HCT116 (cell line): ENCODE data around the gene COA8. TPM values are rescaled to one million over a fixed set of nuclear protein-coding genes. Genes with fewer than 3 reads are reported as not detected.
"Not testable (repeated sequence)": the region's sequence is repeated elsewhere in the genome, so short reads cannot be mapped to it uniquely, and the experiment has no call there.

Source experiments
- ATAC-seq: fragments of 200-7000 bp; cut with Tn5 transposase; 2 replicates; pipeline ENCODE4 v1.9.1; 2020; ENCODE audit warnings: mild to moderate bottlenecking, moderate library complexity
- BruUV-seq: library from RNA; stranded (reverse); fragments of 400-500 nt; replicated peaks from 2 replicates; lab custom pipeline; 2021; lab: Mats Ljungman, UMichigan
- CTCF ChIA-PET: fragments of 300-600 bp; sonication (Branson Sonifier 250); formaldehyde crosslinking; loops from one replicate; lab custom pipeline; 2021; ENCODE audit warnings: antibody characterized with exemption; lab: Charles Lee
- POLR2A ChIA-PET: fragments of 300-600, 350-600 bp; sonication (Branson Sonifier 250); formaldehyde crosslinking; loops from one replicate; lab custom pipeline; 2021; ENCODE audit warnings: antibody characterized with exemption; lab: Charles Lee
- RAD21 ChIA-PET, 2 experiments: fragments of 300-600 bp; sonication (Branson Sonifier 250); formaldehyde crosslinking; loops; one replicate each; lab custom pipeline; 2023; ENCODE audit warnings: low total read pairs in 2 of 2; ENCODE audit not compliant: uncharacterized antibody in 2 of 2, unreplicated experiment in 2 of 2, low non-redundant PET in 1 of 2; lab: Charles Lee
- DNase-seq: peaks from one replicate; pipeline ENCODE4 v3.0.0-alpha.2; 2010; ENCODE audit warnings: low read depth, low spot score
- H2AFZ ChIP-seq: fragments of 200-600 bp; shearing (Covaris generic), sonication (generic); 2 replicates; pipeline ENCODE4 v1.6.1; 2017; ENCODE audit warnings: low read depth, mixed run types, mixed read lengths, antibody characterized with exemption, low read length; ENCODE audit not compliant: poor library complexity, severe bottlenecking
- H3K27ac ChIP-seq: 2 replicates; pipeline ENCODE4 v1.5.1; 2012; ENCODE audit warnings: low read depth, low read length
- H3K27me3 ChIP-seq: fragments of 200-600 bp; sonication (generic); 2 replicates; pipeline ENCODE4 v1.6.1; 2016; ENCODE audit warnings: mixed run types, low read length, mixed read lengths; ENCODE audit not compliant: insufficient read depth
- H3K36me3 ChIP-seq, 2 experiments: fragments of 200-500 bp in 1 of 2; fragments of 200-600 bp in 1 of 2; sonication (Bioruptor generic) in 1 of 2; sonication (generic) in 1 of 2; 2 replicates each; pipeline versions ENCODE4 v1.5.1 to v1.6.1; 2014 to 2016; ENCODE audit warnings: low read length in 2 of 2, inconsistent platforms in 1 of 2, mixed read lengths in 1 of 2, mixed run types in 1 of 2; ENCODE audit not compliant: insufficient read depth in 2 of 2, control insufficient read depth in 1 of 2
- H3K4me1 ChIP-seq, 2 experiments: fragments of 200-600 bp in 1 of 2; sonication (generic) in 1 of 2; 2 replicates each; pipeline versions ENCODE4 v1.5.1 to v1.6.1; 2012 to 2017; ENCODE audit warnings: low read length in 2 of 2, inconsistent platforms in 1 of 2, mild to moderate bottlenecking in 1 of 2, mixed read lengths in 1 of 2, mixed run types in 1 of 2, moderate library complexity in 1 of 2; ENCODE audit not compliant: insufficient read depth in 2 of 2, control insufficient read depth in 1 of 2
- H3K4me2 ChIP-seq: fragments of 200-600 bp; sonication (generic); 2 replicates; pipeline ENCODE4 v1.6.1; 2017; ENCODE audit warnings: mixed run types, low read length, mixed read lengths
- H3K4me3 ChIP-seq, 2 experiments: fragments of 200-600 bp in 1 of 2; sonication (generic) in 1 of 2; replicated peaks in 1 of 2; 2 replicates each; pipeline ENCODE4 v1.5.1; 2011 to 2016; ENCODE audit warnings: low read length in 2 of 2, control low read depth in 1 of 2, low read depth in 1 of 2, mild to moderate bottlenecking in 1 of 2, mixed read lengths in 1 of 2, mixed run types in 1 of 2
- H3K79me2 ChIP-seq: fragments of 200-600 bp; sonication (generic); 2 replicates; pipeline ENCODE4 v1.6.1; 2017; ENCODE audit warnings: mild to moderate bottlenecking, mixed run types, low read length, moderate library complexity, mixed read lengths; ENCODE audit not compliant: insufficient read depth
- H3K9ac ChIP-seq: fragments of 200-600 bp; sonication (generic); 2 replicates; pipeline ENCODE4 v1.6.1; 2016; ENCODE audit warnings: low read length, mixed read lengths
- H3K9me2 ChIP-seq: fragments of 200-600 bp; sonication (generic), shearing (Covaris generic); 2 replicates; pipeline ENCODE4 v1.6.1; 2017; ENCODE audit warnings: mixed run types, mild to moderate bottlenecking, moderate library complexity; ENCODE audit not compliant: insufficient read depth
- H3K9me3 ChIP-seq, 2 experiments: fragments of 200-500 bp in 1 of 2; fragments of 200-600 bp in 1 of 2; sonication (Bioruptor generic) in 1 of 2; sonication (generic) in 1 of 2; 2 replicates each; pipeline ENCODE4 v1.6.1; 2014 to 2017; ENCODE audit warnings: low read length in 2 of 2, mixed read lengths in 2 of 2, inconsistent platforms in 1 of 2, low read depth in 1 of 2, mild to moderate bottlenecking in 1 of 2, mixed run types in 1 of 2, moderate library complexity in 1 of 2; ENCODE audit not compliant: control insufficient read depth in 1 of 2, insufficient read depth in 1 of 2
- H4K20me1 ChIP-seq: fragments of 200-600 bp; sonication (generic), shearing (Covaris generic); 2 replicates; pipeline ENCODE4 v1.6.1; 2017; ENCODE audit warnings: mixed run types, mild to moderate bottlenecking, moderate library complexity; ENCODE audit not compliant: insufficient read depth
- CEBPB ChIP-seq: IDR thresholded peaks from 2 replicates; pipeline ENCODE4 v1.6.1; 2012; ENCODE audit warnings: low read depth
- EGR1 ChIP-seq: IDR thresholded peaks from 2 replicates; pipeline ENCODE4 v1.6.1; 2012; ENCODE audit warnings: low read depth
- ELF1 ChIP-seq: IDR thresholded peaks from 2 replicates; pipeline ENCODE4 v1.6.1; 2012; ENCODE audit warnings: low read depth, borderline replicate concordance
- EZH2 ChIP-seq: fragments of 200-600 bp; sonication (generic); IDR thresholded peaks from 2 replicates; pipeline ENCODE4 v1.6.1; 2017; ENCODE audit warnings: antibody characterized with exemption, mixed run types
- FOSL1 ChIP-seq: IDR thresholded peaks from 2 replicates; pipeline ENCODE4 v1.6.1; 2012; ENCODE audit warnings: low read depth
- POLR2AphosphoS5 ChIP-seq: IDR thresholded peaks from 2 replicates; pipeline ENCODE4 v1.6.1; 2011; ENCODE audit warnings: mild to moderate bottlenecking, low read depth, low read length, moderate library complexity
- intact Hi-C: fragments of 100-400 bp; cut with micrococcal nuclease; formaldehyde crosslinking; loops from 2 replicates; pipeline ENCODE4 v1.10.0; 2022
- total RNA-seq: library from RNA; stranded (reverse); gene quantifications from one replicate; pipeline ENCODE4 v1.2.1, GENCODE V29; 2021; ENCODE audit not compliant: unreplicated experiment
- TF ChIP-seq, protein P1 (sequence below), 3 experiments: fragments of 200-600 bp in 1 of 3; sonication (generic) in 1 of 3; IDR thresholded peaks in 2 of 3; conservative IDR thresholded peaks in 1 of 3; 2 replicates each; pipeline ENCODE4 v1.5.1; 2012 to 2017; ENCODE audit warnings: low read depth in 2 of 3, low read length in 2 of 3, antibody characterized with exemption in 1 of 3, borderline replicate concordance in 1 of 3, control low read depth in 1 of 3, mild to moderate bottlenecking in 1 of 3, mixed read lengths in 1 of 3, mixed run types in 1 of 3, moderate library complexity in 1 of 3; ENCODE audit not compliant: insufficient read depth in 1 of 3

Gene COA8
- total RNA-seq, 1 experiment from 2014 or later = 29.4 TPM

DNA sequence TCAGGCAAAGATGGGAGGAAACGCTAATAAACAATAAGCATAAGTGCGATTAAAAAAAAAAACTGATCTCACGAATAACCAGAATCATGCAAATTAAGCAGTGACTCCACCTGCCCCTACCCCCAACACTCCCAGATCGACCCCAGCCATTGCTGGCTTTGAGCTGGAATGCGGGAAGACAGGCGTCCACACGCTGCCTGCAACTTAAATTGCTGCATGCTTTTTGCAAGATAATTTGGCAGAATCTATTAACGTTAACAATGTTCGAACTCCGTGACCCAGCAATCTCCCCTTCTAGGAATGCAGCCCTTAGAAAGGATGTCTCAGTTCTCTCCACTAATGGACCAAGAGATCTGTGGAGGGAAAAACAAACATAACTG, 39.2 kb upstream of the COA8 start:
- peaks cover 0 to 12% of the 10 kb centered on the region in 2 experiments; a peak in 2 of 4 replicates for H3K36me3 ChIP-seq
- intact Hi-C loops = no loop called here
- H3K9ac ChIP-seq = peak overlapping the region; percentile 83; the same call in 1 of the 2 replicates
- no peak overlapping the region for H3K4me3 ChIP-seq
- DNase-seq = no peak
- no peaks in the 10 kb centered on the region for H3K9me2 ChIP-seq
- H3K9me3 ChIP-seq = no peaks in the 10 kb centered on the region
- no TSS peak for BruUV-seq
- H2AFZ ChIP-seq = no peak overlapping the region
- no peaks in the 10 kb centered on the region for H3K27me3 ChIP-seq
- H4K20me1 ChIP-seq = no peaks in the 10 kb centered on the region; the same call in 1 of the 2 replicates
- H3K4me2 ChIP-seq = peak overlapping the region; percentile 82
- no peak for ATAC-seq
- CTCF ChIA-PET = no interaction called here
- H3K27ac ChIP-seq = no peak overlapping the region
- RAD21 ChIA-PET = no interaction called here
- H3K79me2 ChIP-seq = peaks cover 16% of the 10 kb centered on the region; the same call in 1 of the 2 replicates
- POLR2A ChIA-PET = interaction anchor here (0.9 kb wide), 1 partner anchor 33 kb away, joined by 5 read pairs; no protein-coding TSS in a partner anchor
- H3K4me1 ChIP-seq = peaks cover 20 to 51% of the 10 kb centered on the region in 2 experiments; a peak in 3 of 4 replicates
- TF ChIP-seq FOSL1 (no peak), ELF1 (no peak), CEBPB (no peak), POLR2AphosphoS5 (no peak)

DNA sequence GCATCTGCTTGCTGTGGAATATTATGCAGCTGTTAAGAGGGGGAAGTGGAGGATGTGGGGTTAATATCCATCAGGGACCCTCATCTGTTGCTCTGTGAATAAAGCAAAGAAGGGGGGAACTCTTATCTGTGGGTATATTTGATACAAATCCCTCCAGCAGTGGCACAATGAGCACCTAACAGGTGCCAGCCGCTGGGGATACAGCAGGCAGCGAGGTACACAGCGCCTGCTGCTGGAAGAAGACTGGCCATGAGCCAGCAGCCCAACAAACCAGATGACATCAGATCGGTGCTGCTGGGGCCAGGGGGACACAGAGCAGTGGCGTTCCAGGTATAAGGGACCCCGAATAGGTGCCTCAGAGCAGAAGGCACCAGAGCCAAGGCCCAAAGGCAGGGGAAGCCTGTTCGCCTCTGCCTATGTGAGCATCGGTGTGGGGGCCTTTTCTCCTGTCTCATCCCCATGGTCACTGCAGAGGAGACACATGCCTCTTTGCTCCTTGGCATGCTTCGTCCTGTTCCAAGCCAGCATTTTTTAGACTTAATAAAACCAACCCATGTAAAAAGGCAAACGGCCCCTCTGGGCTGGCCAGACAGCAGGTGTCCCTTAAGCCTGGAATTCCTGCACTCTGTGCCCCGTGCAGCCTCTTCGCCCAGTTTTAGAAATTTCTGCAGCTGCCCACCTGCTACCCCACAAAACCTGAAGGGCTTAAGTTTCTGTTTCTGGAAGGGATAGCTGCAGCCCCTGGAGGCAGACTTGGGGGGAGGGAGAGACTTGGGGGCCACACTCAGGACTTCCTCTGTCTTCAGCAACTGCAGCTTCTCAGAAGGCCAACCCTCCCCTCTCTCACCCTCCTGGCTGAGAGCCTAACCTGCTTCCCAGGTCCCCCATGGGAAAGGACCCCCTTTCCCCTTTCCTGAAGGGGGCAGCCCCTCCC, 38.5 kb upstream of the COA8 start:
- DNase-seq (no peak), ATAC-seq (no peak)
- Histone ChIP-seq H3K27me3 (no peaks in the 10 kb centered on the region), H3K36me3 (peaks cover 0 to 9% of the 10 kb centered on the region in 2 experiments; a peak in 1 of 4 replicates), H3K9me3 (no peaks in the 10 kb centered on the region), H3K9me2 (no peaks in the 10 kb centered on the region), H3K79me2 (peaks cover 19% of the 10 kb centered on the region), H3K9ac (no peak overlapping the region), H2AFZ (no peak overlapping the region), H3K4me1 (peaks cover 15 to 46% of the 10 kb centered on the region in 2 experiments; a peak in 3 of 4 replicates), H3K4me3 (no peak overlapping the region), H3K27ac (no peak overlapping the region), H4K20me1 (no peaks in the 10 kb centered on the region; the same call in 1 of the 2 replicates), H3K4me2 (no peak overlapping the region)
- ChIA-PET RAD21 (no interaction called here), POLR2A (no interaction called here), CTCF (no interaction called here)
- intact Hi-C loops = no loop called here
- TF ChIP-seq EZH2 (no peak), EGR1 (no peak)
- TF ChIP-seq, protein P1, sequence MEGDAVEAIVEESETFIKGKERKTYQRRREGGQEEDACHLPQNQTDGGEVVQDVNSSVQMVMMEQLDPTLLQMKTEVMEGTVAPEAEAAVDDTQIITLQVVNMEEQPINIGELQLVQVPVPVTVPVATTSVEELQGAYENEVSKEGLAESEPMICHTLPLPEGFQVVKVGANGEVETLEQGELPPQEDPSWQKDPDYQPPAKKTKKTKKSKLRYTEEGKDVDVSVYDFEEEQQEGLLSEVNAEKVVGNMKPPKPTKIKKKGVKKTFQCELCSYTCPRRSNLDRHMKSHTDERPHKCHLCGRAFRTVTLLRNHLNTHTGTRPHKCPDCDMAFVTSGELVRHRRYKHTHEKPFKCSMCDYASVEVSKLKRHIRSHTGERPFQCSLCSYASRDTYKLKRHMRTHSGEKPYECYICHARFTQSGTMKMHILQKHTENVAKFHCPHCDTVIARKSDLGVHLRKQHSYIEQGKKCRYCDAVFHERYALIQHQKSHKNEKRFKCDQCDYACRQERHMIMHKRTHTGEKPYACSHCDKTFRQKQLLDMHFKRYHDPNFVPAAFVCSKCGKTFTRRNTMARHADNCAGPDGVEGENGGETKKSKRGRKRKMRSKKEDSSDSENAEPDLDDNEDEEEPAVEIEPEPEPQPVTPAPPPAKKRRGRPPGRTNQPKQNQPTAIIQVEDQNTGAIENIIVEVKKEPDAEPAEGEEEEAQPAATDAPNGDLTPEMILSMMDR (IDR thresholded peaks at IDR 0.05 in 2 of 3, conservative IDR thresholded peaks at IDR 0.05 in 1 of 3; ENCODE audit: borderline replicate concordance in 1 of 3, insufficient read depth in 1 of 3, low read depth in 2 of 3, low read length in 2 of 3) = peak in 2 of 3 experiments; percentile 9 to 20; a peak in 2 of 6 replicates
- no TSS peak for BruUV-seq

DNA sequence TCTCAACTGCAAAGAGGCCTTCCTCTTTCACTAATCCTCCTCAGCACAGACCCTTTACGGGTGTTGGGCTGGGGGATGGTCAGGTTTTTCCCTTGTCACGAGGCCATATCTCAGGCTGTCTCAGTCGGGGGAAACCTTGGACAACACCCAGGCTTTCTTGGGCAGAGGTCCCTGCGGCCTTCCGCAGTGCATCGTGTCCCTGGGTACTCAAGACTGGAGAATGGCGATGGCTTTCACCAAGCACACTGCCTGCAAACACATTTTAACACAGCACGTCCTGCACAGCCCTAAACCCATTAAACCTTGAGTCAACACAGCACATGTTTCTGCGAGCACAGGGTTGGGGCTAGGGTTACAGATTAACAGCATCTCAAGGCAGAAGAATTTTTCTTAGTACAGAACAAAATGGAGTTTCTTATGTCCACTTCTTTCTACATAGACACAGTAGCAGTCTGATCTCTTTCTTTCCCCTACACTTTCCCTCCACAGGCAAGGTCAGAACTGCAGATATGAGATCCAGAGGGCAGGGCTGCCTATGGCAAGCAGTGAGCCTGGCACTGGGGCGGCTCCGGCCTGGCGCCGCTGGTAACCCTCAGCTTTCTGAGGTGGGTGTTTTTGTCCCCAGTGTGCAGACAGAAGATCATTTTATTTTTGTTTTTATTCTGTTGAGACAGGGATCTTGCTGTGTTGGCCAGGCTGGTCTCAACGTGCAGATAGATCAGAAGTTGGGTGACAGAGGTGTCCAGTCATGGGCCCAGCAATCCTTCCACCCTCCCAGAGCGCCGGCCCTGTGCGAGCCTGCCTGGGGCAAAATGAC, 37.1 kb upstream of the COA8 start:
- POLR2A ChIA-PET, H3K4me3 ChIP-seq, CTCF ChIA-PET, DNase-seq, RAD21 ChIA-PET, BruUV-seq, H3K9me2 ChIP-seq, H3K4me2 ChIP-seq, H3K27ac ChIP-seq, H4K20me1 ChIP-seq, ATAC-seq, intact Hi-C loops, H3K9me3 ChIP-seq, H3K9ac ChIP-seq, H3K36me3 ChIP-seq, H2AFZ ChIP-seq, H3K27me3 ChIP-seq: not testable (repeated sequence)
- peaks cover 17 to 43% of the 10 kb centered on the region in 2 experiments; a peak in 3 of 4 replicates for H3K4me1 ChIP-seq
- peaks cover 25% of the 10 kb centered on the region for H3K79me2 ChIP-seq
